Sigmoid colon (tissue), 7 donors: Measurements from ENCODE around the gene TLDC2. TPM values are rescaled to one million over a fixed set of nuclear protein-coding genes. Genes with fewer than 3 reads are reported as not detected.

Source experiments
- DNase-seq: peaks from one replicate; pipeline ENCODE4 v3.0.0-alpha.2; 2019
- H3K27ac ChIP-seq, 4 donors: fragments of 200-600 bp; sonication (generic); one replicate each; pipeline ENCODE4 v1.5.1; 2016 to 2019; ENCODE audit warnings: mild to moderate bottlenecking in 1 of 4
- H3K27me3 ChIP-seq, 3 donors: fragments of 200-600 bp; sonication (generic); one replicate each; pipeline ENCODE4 v1.5.1; 2019; ENCODE audit warnings: mild to moderate bottlenecking in 1 of 3
- H3K36me3 ChIP-seq, 4 donors: fragments of 200-600 bp; sonication (generic); one replicate each; pipeline ENCODE4 v1.5.1; 2016 to 2019
- H3K4me1 ChIP-seq, 4 donors: fragments of 200-600 bp; sonication (generic); one replicate each; pipeline ENCODE4 v1.5.1; 2017 to 2019
- H3K4me3 ChIP-seq, 4 donors: fragments of 200-600 bp; sonication (generic); one replicate each; pipeline ENCODE4 v1.5.1; 2017 to 2019; ENCODE audit warnings: mild to moderate bottlenecking in 2 of 4, moderate library complexity in 1 of 4
- H3K9me3 ChIP-seq, 4 donors: fragments of 200-600 bp in 3 of 4; sonication (generic) in 3 of 4; one replicate each; pipeline versions ENCODE4 v1.5.1 to v1.6.1; 2013 to 2019
- CTCF ChIP-seq, 4 experiments: fragments of 450-650 bp in 3 of 4; fragments of 200-600 bp in 1 of 4; IDR thresholded peaks; one replicate each; pipeline ENCODE4 v1.5.1; 2016 to 2019; ENCODE audit warnings: antibody characterized with exemption in 4 of 4, mild to moderate bottlenecking in 3 of 4, moderate library complexity in 2 of 4
- EP300 ChIP-seq, 4 donors: sonication (generic); formaldehyde crosslinking; IDR thresholded peaks; one replicate each; pipeline ENCODE4 v1.6.1; 2017; ENCODE audit warnings: antibody characterized with exemption in 4 of 4
- POLR2A ChIP-seq, 2 donors: fragments of 450-650 bp; IDR thresholded peaks; one replicate each; pipeline ENCODE4 v1.6.1; 2016; ENCODE audit warnings: antibody characterized with exemption in 2 of 2, mild to moderate bottlenecking in 2 of 2, moderate library complexity in 2 of 2
- POLR2AphosphoS5 ChIP-seq, 4 donors: sonication (generic); formaldehyde crosslinking; IDR thresholded peaks; one replicate each; pipeline ENCODE4 v1.6.1; 2017; ENCODE audit warnings: antibody characterized with exemption in 4 of 4
- WGBS, 2 donors: extraction: QIAGEN DNeasy Blood & Tissue Kit; methylation state at CpG; one replicate each; pipeline ENCODE4 v1.1.7; 2013; 5-methylcytosine and 5-hydroxymethylcytosine counted together
- intact Hi-C: fragments of 100-400 bp; cut with DNase I; formaldehyde crosslinking; loops from one replicate; pipeline ENCODE4 v1.15.1; 2023
- polyA plus RNA-seq, 3 donors: library from polyadenylated mRNA; stranded (reverse); fragments of 200-250 nt; gene quantifications; one replicate each; pipeline ENCODE4 v1.2.3, GENCODE V29; 2013
- total RNA-seq, 4 donors: library from RNA; depleted of rRNA; stranded (reverse); fragments of >200 nt; gene quantifications; one replicate each; pipeline ENCODE4 v1.1.0, GENCODE V29; 2016
- donor health status: healthy with polysubstance abuse.
- donor health status: Bipolar disorder and iron deficiency.
- donor health status: healthy.

The TLDC2 gene
- total and polyA plus RNA-seq, 7 donors = 0.36 to 25.8 (median 19.4) TPM; not detected in 3

- Histone ChIP-seq H3K9me3 (no peaks in the 10 kb centered on the region), H3K4me1 (peaks cover 2 to 95% (median 79%) of the 10 kb centered on the region in 4 donors), H3K4me3 (no peak overlapping the region), H3K27me3 (no peaks in the 10 kb centered on the region), H3K27ac (peak overlapping the region; percentile 78 to 86 (median 86)), H3K36me3 (peaks cover 3 to 28% (median 17%) of the 10 kb centered on the region in 4 donors)
- TF ChIP-seq POLR2AphosphoS5 (IDR thresholded peaks at IDR 0.05) = no peak
- TF ChIP-seq CTCF (IDR thresholded peaks at IDR 0.05) = no peak
- TF ChIP-seq POLR2A (IDR thresholded peaks at IDR 0.05) = no peak
- intact Hi-C loops = loop anchor here (2.0 kb wide), 1 partner anchor 30 kb away; a partner anchor contains a TSS
- DNase-seq = peak; percentile 62
- whole genome bisulfite sequencing, 2 donors = 79% methylated on average over 7 of the region's 7 CpGs
Observed at GRCh38 chr20:36832791-36833190, 43.1 kb upstream of the TLDC2 start.

- intact Hi-C loops = loop anchor here (2.0 kb wide), 2 partner anchors 15 to 29 kb away; a partner anchor contains a TSS
- H3K4me3 ChIP-seq = no peak overlapping the region
- no peaks in the 10 kb centered on the region for H3K27me3 ChIP-seq
- 80 to 87% methylated on average over 19 of the region's 19 CpGs for WGBS, 2 donors
- TF ChIP-seq POLR2AphosphoS5 (IDR thresholded peaks at IDR 0.05) (peak in 2 of 4 donors; percentile 14 to 58), CTCF (IDR thresholded peaks at IDR 0.05) (no peak)
- H3K9me3 ChIP-seq = no peaks in the 10 kb centered on the region
- H3K36me3 ChIP-seq = peaks cover 4 to 28% (median 14%) of the 10 kb centered on the region in 4 donors
- peak; percentile 87 for DNase-seq
- H3K4me1 ChIP-seq = peaks cover 2 to 88% (median 73%) of the 10 kb centered on the region in 4 donors
- peak overlapping the region; percentile 78 to 86 (median 86) for H3K27ac ChIP-seq
Observed at GRCh38 chr20:36833275-36834020, 42.5 kb upstream of the TLDC2 start.

- H3K27me3 ChIP-seq = no peaks in the 10 kb centered on the region
- H3K4me3 ChIP-seq = peak overlapping the region in 2 of 4 donors; percentile 21 to 26
- peaks cover 2 to 73% (median 70%) of the 10 kb centered on the region in 4 donors for H3K4me1 ChIP-seq
- H3K27ac ChIP-seq = peak overlapping the region; percentile 78 to 86 (median 86)
- TF ChIP-seq CTCF (IDR thresholded peaks at IDR 0.05) (no peak), POLR2AphosphoS5 (IDR thresholded peaks at IDR 0.05) (no peak), POLR2A (IDR thresholded peaks at IDR 0.05) (no peak), EP300 (IDR thresholded peaks at IDR 0.05) (no peak)
- H3K9me3 ChIP-seq = no peaks in the 10 kb centered on the region
- intact Hi-C loops = loop anchor here (2.0 kb wide), 1 partner anchor 14 kb away; no protein-coding TSS in a partner anchor
- peaks cover 0 to 28% (median 17%) of the 10 kb centered on the region in 4 donors for H3K36me3 ChIP-seq
- peak; percentile 72 for DNase-seq
- 53 to 70% methylated on average over 5 of the region's 5 CpGs for WGBS, 2 donors
Observed at GRCh38 chr20:36835025-36835424, 40.9 kb upstream of the TLDC2 start.

- intact Hi-C loops = loop anchor here (2.0 kb wide), 1 partner anchor 13 kb away; no protein-coding TSS in a partner anchor
- TF ChIP-seq POLR2AphosphoS5 (IDR thresholded peaks at IDR 0.05) (peak; percentile 80 to 90 (median 85)), POLR2A (IDR thresholded peaks at IDR 0.05) (peak; percentile 41 to 64), EP300 (IDR thresholded peaks at IDR 0.05) (no peak), CTCF (IDR thresholded peaks at IDR 0.05) (no peak)
- 2 to 4% methylated on average over 28 of the region's 28 CpGs for WGBS, 2 donors
- H3K27ac ChIP-seq = peak overlapping the region; percentile 78 to 86 (median 86)
- peaks cover 2 to 67% (median 64%) of the 10 kb centered on the region in 4 donors for H3K4me1 ChIP-seq
- H3K27me3 ChIP-seq = no peaks in the 10 kb centered on the region
- H3K9me3 ChIP-seq = no peaks in the 10 kb centered on the region
- peak; percentile 98 for DNase-seq
- peak overlapping the region in 3 of 4 donors; percentile 12 to 26 (median 21) for H3K4me3 ChIP-seq
- peaks cover 0 to 28% (median 17%) of the 10 kb centered on the region in 4 donors for H3K36me3 ChIP-seq
Observed at GRCh38 chr20:36835453-36836198, 40.3 kb upstream of the TLDC2 start.
